ENCODE data around the gene PCTP.

GRCh38 chr17:55727920-55728319, 22.9 kb upstream of the PCTP start:
- no peak for TF ChIP-seq MBD1 (CRISPR knock-in tag; IDR thresholded peaks at IDR 0.05)
- TF ChIP-seq CTCF (IDR thresholded peaks at IDR 0.05 in 2 of 3, conservative IDR thresholded peaks at IDR 0.05 in 1 of 3; ENCODE audit: insufficient read depth in 2 of 3, low read depth in 1 of 3, low read length in 3 of 3), result no peak
- TF ChIP-seq SMARCB1 (IDR thresholded peaks at IDR 0.05; ENCODE audit: insufficient read length, low read depth), result no peak
